Stimulated activated memory B cell treated with anti-CD40 and anti-IgM and Interleukin-4, amounts not matched to agents 10 μg/mL and 1 μg/mL and 100 μg/mL, for 72 hours (primary cell): Measurements from ENCODE around the gene CTDP1.

Experiments
- ATAC-seq: fragments of 150-1000 bp; cut with Tn5 transposase; 2 replicates; pipeline ENCODE4 v1.10.0; 2021
- H3K27ac Mint-ChIP-seq: one replicate; pipeline ENCODE4 v1.8.0; 2022; ENCODE audit warnings: mild to moderate bottlenecking, mixed read lengths
- H3K27me3 Mint-ChIP-seq: one replicate; pipeline ENCODE4 v1.8.0; 2022; ENCODE audit warnings: mixed read lengths
- H3K36me3 Mint-ChIP-seq: one replicate; pipeline ENCODE4 v1.8.0; 2022; ENCODE audit warnings: mixed read lengths
- H3K4me1 Mint-ChIP-seq: one replicate; pipeline ENCODE4 v1.8.0; 2022; ENCODE audit warnings: mixed read lengths
- H3K4me3 Mint-ChIP-seq: one replicate; pipeline ENCODE4 v1.8.0; 2022; ENCODE audit warnings: mild to moderate bottlenecking, moderate library complexity, mixed read lengths
- H3K9me3 Mint-ChIP-seq: one replicate; pipeline ENCODE4 v1.8.0; 2022; ENCODE audit warnings: mixed read lengths

CTDP1 gene

GRCh38 chr18:79775441-79776221, 96.0 kb downstream of the CTDP1 start:
- Mint-ChIP-seq H3K27me3 (peaks cover 67% of the 10 kb centered on the region), H3K9me3 (peaks cover 7% of the 10 kb centered on the region), H3K36me3 (no peaks in the 10 kb centered on the region), H3K4me1 (no peaks in the 10 kb centered on the region), H3K4me3 (no peak overlapping the region), H3K27ac (no peak overlapping the region)
- ATAC-seq = no peak

GRCh38 chr18:79776674-79777073, 97.1 kb downstream of the CTDP1 start:
- Mint-ChIP-seq H3K27ac (no peak overlapping the region), H3K27me3 (peaks cover 75% of the 10 kb centered on the region)
- ATAC-seq = no peak

GRCh38 chr18:79778291-79778791, 98.7 kb downstream of the CTDP1 start:
- Mint-ChIP-seq H3K4me1 (no peaks in the 10 kb centered on the region), H3K27ac (no peak overlapping the region), H3K4me3 (no peak overlapping the region), H3K27me3 (peaks cover 75% of the 10 kb centered on the region), H3K9me3 (peaks cover 7% of the 10 kb centered on the region), H3K36me3 (no peaks in the 10 kb centered on the region)
- ATAC-seq = no peak

More at GRCh38 chr18:79776674-79777073, 97.1 kb downstream of the CTDP1 start:
- no peak overlapping the region for H3K4me3 Mint-ChIP-seq
- peaks cover 7% of the 10 kb centered on the region for H3K9me3 Mint-ChIP-seq
- no peaks in the 10 kb centered on the region for H3K4me1 Mint-ChIP-seq
- no peaks in the 10 kb centered on the region for H3K36me3 Mint-ChIP-seq

GRCh38 chr18:79779021-79779699, 99.6 kb downstream of the CTDP1 start:
- H3K4me1 Mint-ChIP-seq = no peaks in the 10 kb centered on the region
- H3K27ac Mint-ChIP-seq = no peak overlapping the region
- no peaks in the 10 kb centered on the region for H3K36me3 Mint-ChIP-seq
- H3K9me3 Mint-ChIP-seq = peaks cover 7% of the 10 kb centered on the region
- no peak for ATAC-seq
- no peak overlapping the region for H3K4me3 Mint-ChIP-seq
- peaks cover 75% of the 10 kb centered on the region for H3K27me3 Mint-ChIP-seq

- no peak for ATAC-seq
- Mint-ChIP-seq H3K4me1 (peaks cover 2% of the 10 kb centered on the region), H3K36me3 (no peaks in the 10 kb centered on the region), H3K9me3 (peaks cover 7% of the 10 kb centered on the region), H3K27ac (no peak overlapping the region), H3K4me3 (no peak overlapping the region), H3K27me3 (peaks cover 79% of the 10 kb centered on the region)
These were observed 100.1 kb downstream of the CTDP1 start for GRCh38 chr18:79779700-79780190.

- ATAC-seq = no peak
- H3K4me1 Mint-ChIP-seq = peaks cover 4% of the 10 kb centered on the region
- H3K27me3 Mint-ChIP-seq = peaks cover 82% of the 10 kb centered on the region
- peaks cover 7% of the 10 kb centered on the region for H3K9me3 Mint-ChIP-seq
- no peak overlapping the region for H3K4me3 Mint-ChIP-seq
- H3K36me3 Mint-ChIP-seq = no peaks in the 10 kb centered on the region
- H3K27ac Mint-ChIP-seq = no peak overlapping the region
These were observed 100.9 kb downstream of the CTDP1 start for GRCh38 chr18:79780547-79780946.

GRCh38 chr18:79781331-79781941, 101.8 kb downstream of the CTDP1 start:
- Mint-ChIP-seq H3K27ac (no peak overlapping the region), H3K9me3 (peaks cover 7% of the 10 kb centered on the region), H3K36me3 (no peaks in the 10 kb centered on the region), H3K27me3 (peaks cover 82% of the 10 kb centered on the region), H3K4me3 (no peak overlapping the region), H3K4me1 (peaks cover 4% of the 10 kb centered on the region)
- ATAC-seq = no peak

- H3K27me3 Mint-ChIP-seq = peaks cover 80% of the 10 kb centered on the region
- H3K36me3 Mint-ChIP-seq = no peaks in the 10 kb centered on the region
- no peak overlapping the region for H3K4me3 Mint-ChIP-seq
- no peaks in the 10 kb centered on the region for H3K9me3 Mint-ChIP-seq
- peaks cover 4% of the 10 kb centered on the region for H3K4me1 Mint-ChIP-seq
- ATAC-seq = no peak
- H3K27ac Mint-ChIP-seq = no peak overlapping the region
These were observed 103.1 kb downstream of the CTDP1 start for GRCh38 chr18:79782566-79783308.

GRCh38 chr18:79784071-79784913, 104.7 kb downstream of the CTDP1 start:
- H3K4me3 Mint-ChIP-seq = no peak overlapping the region
- H3K9me3 Mint-ChIP-seq = no peaks in the 10 kb centered on the region
- no peak for ATAC-seq
- H3K4me1 Mint-ChIP-seq = peaks cover 4% of the 10 kb centered on the region
- H3K27me3 Mint-ChIP-seq = peaks cover 72% of the 10 kb centered on the region
- no peak overlapping the region for H3K27ac Mint-ChIP-seq
- H3K36me3 Mint-ChIP-seq = no peaks in the 10 kb centered on the region

- Mint-ChIP-seq H3K4me3 (no peak overlapping the region), H3K27ac (no peak overlapping the region), H3K27me3 (peaks cover 79% of the 10 kb centered on the region), H3K9me3 (no peaks in the 10 kb centered on the region), H3K4me1 (peaks cover 7% of the 10 kb centered on the region), H3K36me3 (no peaks in the 10 kb centered on the region)
- no peak for ATAC-seq
These were observed 105.6 kb downstream of the CTDP1 start for GRCh38 chr18:79784965-79785770.

GRCh38 chr18:79785831-79786230, 106.2 kb downstream of the CTDP1 start:
- Mint-ChIP-seq H3K4me3 (no peak overlapping the region), H3K27me3 (peaks cover 85% of the 10 kb centered on the region), H3K9me3 (no peaks in the 10 kb centered on the region), H3K4me1 (peaks cover 14% of the 10 kb centered on the region), H3K27ac (no peak overlapping the region), H3K36me3 (no peaks in the 10 kb centered on the region)
- ATAC-seq = no peak

- no peak overlapping the region for H3K27ac Mint-ChIP-seq
- no peak overlapping the region for H3K4me3 Mint-ChIP-seq
- peaks cover 19% of the 10 kb centered on the region for H3K4me1 Mint-ChIP-seq
- ATAC-seq = no peak
- H3K27me3 Mint-ChIP-seq = peaks cover 86% of the 10 kb centered on the region
- no peaks in the 10 kb centered on the region for H3K36me3 Mint-ChIP-seq
- H3K9me3 Mint-ChIP-seq = no peaks in the 10 kb centered on the region
These were observed 106.7 kb downstream of the CTDP1 start for GRCh38 chr18:79786304-79786703.

GRCh38 chr18:79786786-79787526, 107.4 kb downstream of the CTDP1 start:
- ATAC-seq = no peak
- no peaks in the 10 kb centered on the region for H3K9me3 Mint-ChIP-seq
- no peak overlapping the region for H3K4me3 Mint-ChIP-seq
- H3K27me3 Mint-ChIP-seq = peaks cover 86% of the 10 kb centered on the region
- H3K36me3 Mint-ChIP-seq = no peaks in the 10 kb centered on the region
- H3K4me1 Mint-ChIP-seq = peaks cover 25% of the 10 kb centered on the region
- H3K27ac Mint-ChIP-seq = no peak overlapping the region
